Stomach (tissue), 9 donors: ENCODE results near the gene C16orf92. TPM values are rescaled to one million over a fixed set of nuclear protein-coding genes. Genes with fewer than 3 reads are reported as not detected.
A peak's percentile ranks its signal among the peaks of the same experiment; 100 is the strongest.

ENCODE experiments used
- DNase-seq, 2 donors: peaks; one replicate each; pipeline versions ENCODE4 v3.0.0 to v3.0.0-alpha.2; 2013 to 2019
- H3K27ac ChIP-seq, 5 donors: fragments of 200-600 bp in 4 of 5; sonication (generic) in 4 of 5; one replicate each; pipeline ENCODE4 v1.5.1; 2013 to 2019; ENCODE audit warnings: mild to moderate bottlenecking in 1 of 5, moderate library complexity in 1 of 5
- H3K27me3 ChIP-seq, 3 donors: fragments of 200-600 bp; sonication (generic); one replicate each; pipeline ENCODE4 v1.5.1; 2017 to 2019; ENCODE audit warnings: mixed run types in 1 of 3
- H3K36me3 ChIP-seq, 4 donors: fragments of 200-600 bp; sonication (generic); 1 replicate in 3 of 4; 2 replicates in 1 of 4; pipeline ENCODE4 v1.5.1; 2016 to 2019
- H3K4me1 ChIP-seq, 4 donors: fragments of 200-600 bp; sonication (generic); one replicate each; pipeline ENCODE4 v1.5.1; 2016 to 2019
- H3K4me3 ChIP-seq, 4 donors: fragments of 200-600 bp; sonication (generic) in 3 of 4; one replicate each; pipeline ENCODE4 v1.5.1; 2016 to 2019; ENCODE audit warnings: mild to moderate bottlenecking in 1 of 4
- H3K9me3 ChIP-seq, 4 donors: fragments of 200-600 bp; sonication (generic); one replicate each; pipeline ENCODE4 v1.5.1; 2016 to 2019
- EP300 ChIP-seq: sonication (generic); formaldehyde crosslinking; IDR thresholded peaks from one replicate; pipeline ENCODE4 v1.6.1; 2017; ENCODE audit warnings: antibody characterized with exemption
- POLR2A ChIP-seq, 4 donors: fragments of 450-650 bp; IDR thresholded peaks; one replicate each; pipeline ENCODE4 v1.6.1; 2016; ENCODE audit warnings: antibody characterized with exemption in 4 of 4, control low read depth in 2 of 4, mild to moderate bottlenecking in 1 of 4, moderate library complexity in 1 of 4
- POLR2AphosphoS5 ChIP-seq, 3 donors: sonication (generic); formaldehyde crosslinking; IDR thresholded peaks; one replicate each; pipeline ENCODE4 v1.6.1; 2016; ENCODE audit warnings: antibody characterized with exemption in 3 of 3
- WGBS, 5 donors: extraction: QIAGEN DNeasy Blood & Tissue Kit in 3 of 5; methylation state at CpG; one replicate each; pipeline versions ENCODE4 v1.1.5 to v1.1.7; 2013 to 2018; 5-methylcytosine and 5-hydroxymethylcytosine counted together
- intact Hi-C: fragments of 100-400 bp; cut with DNase I; formaldehyde crosslinking; loops from one replicate; pipeline ENCODE4 v1.15.1; 2023; ENCODE audit warnings: low total_unique reads
- polyA plus RNA-seq, 3 donors: library from polyadenylated mRNA; stranded (reverse); fragments of 200-250 nt; gene quantifications; one replicate each; pipeline ENCODE4 v1.2.3, GENCODE V29; 2013
- total RNA-seq, 5 donors: library from RNA; depleted of rRNA; stranded (reverse); fragments of >200 nt; gene quantifications; one replicate each; pipeline versions ENCODE4 v1.1.0 to v1.2.3, GENCODE V29; 2014 to 2016
- TF ChIP-seq, protein P1 (sequence below), 7 experiments: fragments of 450-650 bp in 4 of 7; fragments of 200-600 bp in 3 of 7; sonication (generic) in 3 of 7; IDR thresholded peaks; one replicate each; pipeline ENCODE4 v1.5.1; 2016 to 2019; ENCODE audit warnings: antibody characterized with exemption in 7 of 7, control low read depth in 2 of 7, mild to moderate bottlenecking in 1 of 7
- donor health status: healthy with polysubstance abuse.
- donor health status: Bipolar disorder and iron deficiency.
- donor health status: healthy.

Gene C16orf92
- total and polyA plus RNA-seq, 8 donors, result not detected

DNA sequence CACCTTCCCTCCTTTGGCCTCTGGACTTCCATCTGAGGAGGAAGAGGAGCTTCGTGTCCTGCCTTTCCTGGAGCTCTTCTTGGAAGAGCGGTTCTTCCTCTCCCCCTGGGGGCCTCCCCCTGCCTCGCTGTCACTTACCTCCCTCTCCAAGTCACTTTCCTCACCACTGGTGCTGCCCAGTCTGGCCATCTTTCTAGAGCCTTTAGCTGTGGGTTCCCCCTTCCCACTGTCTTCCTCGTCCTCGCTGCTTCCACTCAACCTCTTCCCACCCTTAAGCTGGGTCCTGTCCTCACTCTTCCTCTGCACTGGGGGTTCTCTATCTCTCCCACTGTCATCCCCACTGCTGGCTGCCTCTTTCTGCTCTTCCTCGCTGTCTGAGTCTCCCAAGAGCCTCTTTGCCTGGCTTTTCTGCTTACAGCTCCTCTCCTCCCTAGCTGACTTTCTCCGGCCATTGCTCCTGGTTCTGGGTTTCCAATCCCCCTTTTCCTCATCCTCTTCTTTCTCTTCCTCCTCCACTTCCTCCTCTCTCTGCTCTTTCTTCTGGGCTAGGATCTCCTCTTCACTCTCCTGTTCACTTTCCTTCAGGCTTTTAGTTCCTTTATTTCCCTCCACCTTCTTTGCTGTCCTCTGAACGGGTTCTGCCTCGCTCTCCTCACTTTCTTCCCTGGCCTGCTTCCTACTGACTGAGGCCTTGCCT, 28.9 kb upstream of the C16orf92 start:
- peaks cover 20 to 45% (median 29%) of the 10 kb centered on the region in 4 donors for H3K4me1 ChIP-seq
- peaks cover 38 to 68% (median 53%) of the 10 kb centered on the region in 4 donors for H3K36me3 ChIP-seq
- H3K9me3 ChIP-seq, result no peaks in the 10 kb centered on the region
- 83 to 88% (median 87%) methylated on average over 9 of the region's 9 CpGs for WGBS, 5 donors
- H3K4me3 ChIP-seq, result peak overlapping the region in 2 of 4 donors; percentile 86 to 92
- intact Hi-C loops, result no loop called here
- H3K27ac ChIP-seq, result peak overlapping the region in 4 of 5 donors; percentile 97 to 98 (median 98)
- TF ChIP-seq EP300 (no peak), POLR2A (IDR thresholded peaks at IDR 0.05) (no peak), POLR2AphosphoS5 (IDR thresholded peaks at IDR 0.05) (no peak)
- TF ChIP-seq, protein P1, sequence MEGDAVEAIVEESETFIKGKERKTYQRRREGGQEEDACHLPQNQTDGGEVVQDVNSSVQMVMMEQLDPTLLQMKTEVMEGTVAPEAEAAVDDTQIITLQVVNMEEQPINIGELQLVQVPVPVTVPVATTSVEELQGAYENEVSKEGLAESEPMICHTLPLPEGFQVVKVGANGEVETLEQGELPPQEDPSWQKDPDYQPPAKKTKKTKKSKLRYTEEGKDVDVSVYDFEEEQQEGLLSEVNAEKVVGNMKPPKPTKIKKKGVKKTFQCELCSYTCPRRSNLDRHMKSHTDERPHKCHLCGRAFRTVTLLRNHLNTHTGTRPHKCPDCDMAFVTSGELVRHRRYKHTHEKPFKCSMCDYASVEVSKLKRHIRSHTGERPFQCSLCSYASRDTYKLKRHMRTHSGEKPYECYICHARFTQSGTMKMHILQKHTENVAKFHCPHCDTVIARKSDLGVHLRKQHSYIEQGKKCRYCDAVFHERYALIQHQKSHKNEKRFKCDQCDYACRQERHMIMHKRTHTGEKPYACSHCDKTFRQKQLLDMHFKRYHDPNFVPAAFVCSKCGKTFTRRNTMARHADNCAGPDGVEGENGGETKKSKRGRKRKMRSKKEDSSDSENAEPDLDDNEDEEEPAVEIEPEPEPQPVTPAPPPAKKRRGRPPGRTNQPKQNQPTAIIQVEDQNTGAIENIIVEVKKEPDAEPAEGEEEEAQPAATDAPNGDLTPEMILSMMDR (IDR thresholded peaks at IDR 0.05), result no peak
- no peaks in the 10 kb centered on the region for H3K27me3 ChIP-seq
- no peak for DNase-seq

DNA sequence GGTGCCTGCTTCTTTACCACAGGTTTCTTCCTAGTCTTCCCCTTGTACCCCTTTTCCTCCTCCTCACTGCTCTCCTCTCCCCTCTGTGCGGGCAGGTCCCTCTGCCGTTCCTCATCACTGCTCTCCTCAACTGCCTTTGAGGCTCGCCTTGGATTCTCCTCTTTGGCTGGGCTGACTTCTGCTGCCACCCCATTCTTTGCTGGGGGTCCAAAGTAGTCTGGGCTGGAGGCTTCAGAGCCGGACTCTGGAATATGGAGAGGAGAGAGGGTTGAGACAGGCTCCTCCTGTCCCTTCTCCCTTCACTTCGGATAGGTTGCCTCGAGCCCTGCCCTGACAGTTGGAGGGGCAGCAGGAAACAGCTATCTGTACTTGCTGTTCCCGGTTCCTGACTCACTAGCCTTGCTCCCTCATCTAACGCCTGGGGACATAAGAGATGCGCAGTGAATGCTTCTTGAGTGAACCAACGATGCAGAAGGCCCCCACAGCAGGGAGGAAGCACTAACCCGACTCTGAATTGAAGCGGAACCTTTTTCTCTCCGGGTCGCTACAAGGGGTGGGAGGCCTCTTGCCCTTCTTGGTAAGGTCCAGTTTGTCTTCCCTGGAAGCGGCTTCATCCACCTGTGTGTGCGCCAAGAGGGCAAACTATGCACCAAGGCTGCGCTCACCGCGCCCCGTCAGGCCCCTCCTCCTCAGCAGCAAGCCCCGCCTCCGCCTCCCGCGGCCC, 28.2 kb upstream of the C16orf92 start:
- DNase-seq, result peak; percentile 78 to 86
- no peaks in the 10 kb centered on the region for H3K9me3 ChIP-seq
- H3K27me3 ChIP-seq, result no peaks in the 10 kb centered on the region
- peaks cover 36 to 64% (median 52%) of the 10 kb centered on the region in 4 donors for H3K36me3 ChIP-seq
- TF ChIP-seq, protein P1 (IDR thresholded peaks at IDR 0.05), result no peak
- no peak for TF ChIP-seq POLR2AphosphoS5 (IDR thresholded peaks at IDR 0.05)
- no peak for TF ChIP-seq EP300
- TF ChIP-seq POLR2A (IDR thresholded peaks at IDR 0.05), result no peak
- WGBS, 5 donors, result 10 to 13% (median 13%) methylated on average over 16 to 24 of the region's 24 CpGs
- H3K27ac ChIP-seq, result peak overlapping the region; percentile 96 to 98 (median 97)
- peaks cover 20 to 39% (median 29%) of the 10 kb centered on the region in 4 donors for H3K4me1 ChIP-seq
- intact Hi-C loops, result no loop called here
- H3K4me3 ChIP-seq, result peak overlapping the region; percentile 86 to 98 (median 91)

DNA sequence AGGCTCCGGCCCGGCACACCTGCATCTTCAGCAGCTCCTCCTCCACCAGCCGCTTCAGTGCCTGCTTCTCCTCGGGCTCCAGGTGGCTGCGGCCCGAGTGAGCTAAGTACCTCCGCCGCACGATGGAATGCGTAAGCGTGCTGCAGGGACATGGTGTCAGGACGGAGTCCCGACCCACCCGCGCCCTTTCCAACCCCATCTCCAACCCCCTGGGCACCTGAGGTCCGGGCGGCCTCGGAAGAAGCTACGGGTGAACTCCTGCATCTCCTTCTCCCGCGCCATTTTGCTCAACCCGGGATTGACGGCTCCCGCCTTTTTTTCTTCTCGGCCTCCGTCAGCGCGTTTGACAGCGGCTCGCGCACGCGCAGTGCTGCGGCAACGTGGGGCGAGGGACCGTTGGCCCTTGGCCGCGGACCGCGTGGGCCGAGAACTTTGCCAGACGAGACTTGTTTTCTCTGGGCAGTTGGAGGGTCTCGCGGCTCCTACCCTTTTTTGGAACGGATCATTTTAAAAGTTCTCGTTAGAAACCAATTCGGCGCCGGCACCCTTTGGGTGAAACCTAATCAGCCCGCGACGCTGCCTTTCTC, 27.6 kb upstream of the C16orf92 start, which contains the start of gene HIRIP3:
Gene HIRIP3, minus strand, starts transcription at position 294 of the 587 bp plus-strand sequence. Its CDS starts 12 bp downstream, at position 282.
- Histone ChIP-seq H3K4me3 (peak within 1 kb of the TSS; percentile 86 to 98 (median 91)), H3K9me3 (no peaks in the 10 kb centered on the region), H3K4me1 (peaks cover 20 to 39% (median 29%) of the 10 kb centered on the region in 4 donors), H3K27ac (peak within 1 kb of the TSS; percentile 96 to 98 (median 97)), H3K36me3 (peaks cover 32 to 64% (median 52%) of the 10 kb centered on the region in 4 donors), H3K27me3 (no peaks in the 10 kb centered on the region)
- WGBS, 5 donors, result 0 to 1% (median 0%) methylated on average over 29 to 53 of the region's 53 CpGs
- intact Hi-C loops, result no loop called here
- peak; percentile 90 to 95 for DNase-seq
- no peak for TF ChIP-seq EP300
- TF ChIP-seq, protein P1 (IDR thresholded peaks at IDR 0.05), result no peak
- peak; percentile 70 to 89 (median 86) for TF ChIP-seq POLR2AphosphoS5 (IDR thresholded peaks at IDR 0.05)
- peak in 1 of 4 donors; percentile 20 for TF ChIP-seq POLR2A (IDR thresholded peaks at IDR 0.05)
